Dedifferentiated amniotic fluid mesenchymal stem cell (primary cell): ENCODE results near the gene LEMD2.
A peak's percentile ranks its signal among the peaks of the same experiment; 100 is the strongest.

Experiments used
- DNase-seq: peaks from one replicate; pipeline ENCODE4 v3.0.0-alpha.2; 2016; ENCODE audit errors: extremely low spot score

The LEMD2 gene

DNA sequence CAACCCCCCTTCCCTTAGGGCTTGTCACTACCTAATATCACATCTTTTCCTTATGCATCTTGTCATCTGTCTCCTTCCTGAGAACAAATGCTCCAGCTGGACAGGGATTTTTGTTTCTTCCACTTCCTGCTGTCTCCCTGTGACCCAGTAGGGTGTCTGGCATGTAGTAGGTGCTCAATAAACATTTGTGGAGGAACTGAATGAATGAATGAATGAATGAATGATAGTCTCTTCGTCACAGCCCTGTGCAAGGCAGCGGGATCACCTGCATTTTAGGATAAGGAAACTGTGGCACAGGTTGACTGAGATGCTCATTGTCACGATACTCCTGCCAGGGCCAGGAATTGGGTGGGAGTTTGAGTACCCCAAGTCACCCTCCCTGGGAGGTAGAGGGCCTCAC is 14.2 kb downstream of the LEMD2 start:
- no peak for DNase-seq

GRCh38 chr6:33772902-33773472 is 15.9 kb downstream of the LEMD2 start:
- DNase-seq: no peak

DNA sequence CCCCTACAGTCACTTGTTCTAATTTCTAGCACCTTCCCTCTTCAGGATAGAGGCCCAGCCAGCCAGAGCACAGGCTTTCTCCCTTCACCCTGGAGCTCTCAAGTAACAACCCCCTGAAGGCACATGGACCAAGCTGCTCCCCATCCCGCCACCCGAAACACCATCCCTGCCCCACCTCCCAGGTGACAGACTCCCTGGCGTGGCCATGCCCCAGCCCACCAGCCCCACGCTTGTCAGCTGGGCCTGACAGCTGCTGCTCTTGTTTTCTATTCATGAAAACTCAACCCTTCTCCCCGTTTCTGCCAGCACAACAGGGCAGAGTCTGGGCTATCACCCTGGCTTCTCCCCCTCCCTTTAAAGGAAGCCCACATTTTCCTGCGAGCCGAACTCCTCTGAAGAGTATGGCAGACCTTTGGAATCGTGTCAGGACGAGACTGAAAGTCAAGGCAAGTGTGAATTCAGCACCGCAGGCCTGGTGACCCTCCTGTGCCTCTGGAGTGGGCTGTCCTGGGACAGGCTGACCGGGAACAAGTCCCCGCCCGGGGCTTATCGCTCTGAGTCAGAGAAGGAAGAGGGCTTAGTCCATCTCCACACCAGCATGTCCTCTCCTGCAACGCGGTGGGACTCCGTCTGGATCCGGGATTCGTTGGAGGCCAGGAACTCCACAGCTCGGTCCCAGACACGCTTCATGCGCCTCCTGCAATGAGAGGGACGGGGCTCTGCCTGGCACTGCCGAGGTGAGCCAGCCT is 16.7 kb downstream of the LEMD2 start:
- DNase-seq: no peak

- peak; percentile 65 for DNase-seq
Observed at GRCh38 chr6:33771146-33772081, 17.5 kb downstream of the LEMD2 start.

- no peak for DNase-seq
Observed at GRCh38 chr6:33770833-33771145, 18.1 kb downstream of the LEMD2 start.

DNA sequence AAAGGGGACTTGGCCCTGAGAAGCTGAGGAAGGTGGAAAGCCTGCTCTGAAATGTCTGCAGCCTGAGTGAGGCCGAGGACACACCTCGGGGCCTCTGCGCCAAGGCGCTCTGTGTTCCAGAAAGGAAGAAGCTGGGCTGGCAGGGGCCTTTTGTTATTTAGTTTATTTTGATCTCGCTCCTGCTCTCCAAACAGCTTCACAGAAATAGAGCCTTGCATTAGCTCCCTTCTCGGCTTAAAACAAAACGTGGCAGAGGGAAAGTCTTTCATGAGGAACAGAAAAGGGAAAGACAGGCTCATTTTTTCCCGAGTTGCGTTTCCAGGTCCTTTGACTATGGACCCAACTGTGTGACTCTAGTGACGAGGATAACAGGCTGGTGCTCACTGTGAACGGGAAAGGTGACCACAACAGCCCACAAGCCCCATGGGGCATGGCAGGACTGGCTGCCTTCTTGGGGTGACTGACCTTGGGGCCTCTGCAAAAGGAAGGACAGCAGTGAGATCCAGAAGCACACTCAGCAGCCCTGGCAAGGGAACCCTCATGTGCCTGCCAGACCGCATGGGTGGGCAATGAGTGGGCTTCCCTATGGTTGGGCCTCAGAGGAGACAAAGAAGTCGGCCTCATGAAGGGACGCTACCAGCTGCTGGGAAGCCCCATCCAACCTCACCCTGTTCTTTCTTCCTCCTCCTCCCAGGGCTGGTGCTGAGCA is 18.7 kb downstream of the LEMD2 start:
- no peak for DNase-seq

GRCh38 chr6:33769248-33769821 is 19.6 kb downstream of the LEMD2 start:
- DNase-seq: no peak

DNA sequence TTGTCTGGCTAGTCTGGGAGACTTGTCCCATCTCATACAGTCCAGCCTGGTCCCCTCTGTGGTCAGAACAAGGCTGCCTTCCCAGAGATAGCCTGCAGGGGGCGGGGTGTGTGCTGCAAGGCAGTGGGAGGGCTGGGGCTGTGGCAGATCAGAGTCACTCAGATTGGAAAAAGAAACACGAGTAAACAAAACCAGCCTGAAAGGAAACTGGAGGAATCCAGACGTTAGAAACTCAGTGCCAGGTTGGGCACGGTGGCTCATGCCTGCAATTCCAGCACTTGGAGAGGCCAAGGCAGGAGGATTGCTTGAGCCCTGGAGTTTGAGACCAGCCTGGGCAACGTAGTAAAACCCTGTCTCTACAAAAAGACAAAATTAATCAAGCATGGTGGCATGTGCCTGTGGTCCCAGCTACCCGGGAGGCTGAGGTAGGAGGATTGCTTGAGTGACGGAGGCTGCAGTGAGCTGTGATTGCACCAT is 20.2 kb downstream of the LEMD2 start:
- peak; percentile 83 for DNase-seq

DNA sequence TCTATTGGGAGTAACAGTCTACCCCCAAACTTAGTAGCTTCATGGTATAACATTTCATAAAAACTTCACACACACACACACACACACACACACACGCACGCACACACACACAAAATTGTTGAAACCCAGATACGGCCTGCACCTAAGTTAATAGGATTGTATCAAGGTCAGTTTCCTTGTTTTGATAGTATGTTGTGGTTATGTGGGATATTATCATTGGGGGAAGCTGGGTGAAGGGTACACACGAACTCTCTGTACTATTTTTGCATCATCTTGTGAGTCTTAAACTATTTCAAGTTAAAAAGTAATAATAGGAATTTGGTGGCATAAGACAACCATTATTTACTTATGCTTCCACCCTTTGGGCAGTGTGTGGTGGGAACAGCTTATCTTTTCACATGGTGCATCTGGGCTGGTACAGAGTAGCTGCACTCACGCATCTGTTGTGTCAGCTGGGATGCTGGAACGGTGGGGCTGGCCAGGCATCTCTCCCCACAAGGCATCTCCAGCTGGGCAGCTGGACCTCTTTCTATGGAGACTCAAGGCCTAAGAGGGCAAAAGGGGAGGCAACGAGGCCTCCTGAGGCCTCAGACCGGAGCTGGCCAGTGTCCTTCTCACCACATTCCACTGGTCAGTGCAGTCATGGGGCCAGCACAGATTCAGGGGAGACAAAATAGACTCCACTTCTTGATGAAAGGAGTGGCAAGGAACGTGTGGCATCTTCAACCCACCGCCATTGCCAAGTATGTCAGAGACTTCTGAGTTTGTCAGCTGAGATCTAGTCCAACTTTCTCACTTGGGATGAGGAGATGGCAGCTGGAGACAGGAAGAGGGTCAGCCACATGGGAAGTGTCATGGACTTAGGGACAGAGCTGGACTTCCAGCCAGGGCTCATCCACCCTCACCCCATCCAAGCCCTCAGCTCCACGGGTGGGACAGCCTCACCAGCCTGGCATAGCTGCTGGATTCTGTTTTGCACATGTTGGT is 21.7 kb downstream of the LEMD2 start:
- no peak for DNase-seq

DNA sequence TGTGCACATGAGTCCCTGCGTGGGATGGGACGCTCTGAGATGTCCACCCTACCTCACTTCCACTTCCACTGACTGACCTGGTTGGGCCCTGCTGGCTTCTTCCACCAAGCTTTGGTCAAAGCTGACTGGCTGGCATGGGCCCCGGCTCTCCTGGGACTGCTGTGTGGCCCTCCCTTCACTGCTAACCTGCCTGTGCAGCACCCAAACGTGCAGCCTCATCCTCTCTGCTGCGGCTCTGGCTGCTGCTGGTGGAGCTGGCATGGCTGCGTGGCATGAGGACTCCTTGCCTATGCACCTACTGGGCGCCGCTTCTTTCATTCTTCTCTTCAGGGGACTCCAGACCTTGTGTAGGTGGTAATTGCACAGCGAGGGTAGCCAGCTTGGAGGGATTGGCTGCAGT is 23.6 kb downstream of the LEMD2 start:
- no peak for DNase-seq

- no peak for DNase-seq
Observed at GRCh38 chr6:33764036-33764435, 24.9 kb downstream of the LEMD2 start.

- DNase-seq: no peak
Observed at GRCh38 chr6:33763483-33763882, 25.4 kb downstream of the LEMD2 start.

- no peak for DNase-seq
Observed at GRCh38 chr6:33762713-33763112, 26.2 kb downstream of the LEMD2 start.

- no peak for DNase-seq
Observed at GRCh38 chr6:33761922-33762629, 26.9 kb downstream of the LEMD2 start.

DNA sequence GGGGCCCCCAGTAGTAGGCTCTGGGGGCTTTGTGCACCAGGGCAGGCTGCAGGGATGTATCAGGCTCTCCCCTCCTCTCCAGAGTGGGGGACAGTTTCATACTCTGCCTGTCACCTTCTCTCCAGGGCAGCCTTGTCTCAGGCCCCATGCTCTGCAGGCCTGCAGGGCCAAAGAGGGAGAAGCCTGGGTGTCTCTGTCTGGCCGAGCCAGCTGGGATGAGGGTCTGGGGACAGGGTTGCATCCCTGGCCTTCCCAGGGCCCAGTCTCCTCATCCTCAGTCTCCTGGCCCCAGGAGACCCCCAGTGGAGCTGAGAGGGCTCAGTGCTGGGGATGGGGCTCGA is 27.4 kb downstream of the LEMD2 start:
- no peak for DNase-seq

GRCh38 chr6:33759887-33760629 is 28.9 kb downstream of the LEMD2 start:
- no peak for DNase-seq

GRCh38 chr6:33758815-33759216 is 30.1 kb downstream of the LEMD2 start:
- DNase-seq: no peak

DNA sequence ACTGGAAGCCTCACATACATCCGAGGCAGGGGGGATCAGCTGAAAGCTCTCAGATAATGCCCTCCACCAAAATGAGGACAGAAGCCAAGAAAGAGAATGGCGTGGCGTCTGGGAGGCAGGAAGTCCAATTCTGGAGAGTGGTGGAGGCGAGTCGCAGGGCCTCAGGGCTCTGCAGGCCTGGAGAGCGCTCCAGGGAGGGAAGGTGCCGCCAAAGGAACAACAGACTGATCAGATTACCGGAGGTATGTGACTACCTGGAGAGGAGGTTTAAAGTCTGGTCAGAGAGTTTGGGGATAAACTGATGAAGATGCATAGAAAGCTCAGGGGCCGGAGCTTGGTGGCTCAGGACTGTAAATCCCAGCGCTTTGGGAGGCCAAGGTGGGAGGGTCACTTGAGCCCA is 31.0 kb downstream of the LEMD2 start:
- no peak for DNase-seq

- DNase-seq: no peak
Observed at GRCh38 chr6:33757113-33757512, 31.8 kb downstream of the LEMD2 start.
